Lower leg skin (tissue), 3 donors: ENCODE data around the gene DUSP5.

ENCODE experiments used
- CTCF ChIP-seq, 3 donors: fragments of 450-650 bp; IDR thresholded peaks; one replicate each; pipeline ENCODE4 v1.5.1; 2016; ENCODE audit warnings: antibody characterized with exemption in 3 of 3, mild to moderate bottlenecking in 3 of 3, moderate library complexity in 2 of 3
- POLR2A ChIP-seq, 2 donors: fragments of 450-650 bp; IDR thresholded peaks; one replicate each; pipeline ENCODE4 v1.6.1; 2016 to 2017; ENCODE audit warnings: antibody characterized with exemption in 2 of 2, mild to moderate bottlenecking in 1 of 2, moderate library complexity in 1 of 2

DNA sequence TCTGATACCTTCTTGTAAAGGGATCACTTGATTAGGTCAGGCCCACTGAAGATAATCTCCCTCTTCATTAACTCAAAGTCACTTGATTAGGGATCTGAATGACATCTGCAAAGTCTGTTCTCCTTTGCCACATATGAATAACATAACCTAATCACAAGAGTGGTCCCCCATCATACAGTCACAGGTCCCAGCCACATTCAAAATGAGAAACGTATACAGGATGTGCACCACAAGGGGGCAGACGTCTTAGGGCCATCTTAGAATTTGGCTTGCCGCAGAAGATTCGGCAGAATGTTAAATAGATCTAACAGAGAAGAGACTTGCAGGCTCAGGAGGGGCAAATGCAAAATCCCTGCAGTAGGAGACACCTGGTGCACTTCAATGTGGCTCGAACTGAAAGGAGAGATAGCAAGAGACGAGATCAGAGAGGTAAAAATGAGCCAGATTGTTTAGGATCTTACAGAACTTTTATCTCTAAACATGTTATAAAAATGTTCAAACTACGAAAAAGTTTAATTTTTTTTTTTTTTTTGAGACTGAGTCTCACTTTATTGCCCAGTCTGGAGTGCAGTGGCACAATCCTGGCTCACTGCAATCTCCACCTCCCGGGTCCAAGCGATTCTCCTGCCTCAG lies 59.4 kb downstream of the DUSP5 start:
- TF ChIP-seq CTCF (IDR thresholded peaks at IDR 0.05) = no peak
- TF ChIP-seq POLR2A (IDR thresholded peaks at IDR 0.05) = no peak
